GM23338 (cell line): ENCODE data around the gene FBL.
"Not testable (repeated sequence)": the region's sequence is repeated elsewhere in the genome, so short reads cannot be mapped to it uniquely, and the experiment has no call there.

Experiments used
- CTCF ChIP-seq, 2 experiments: fragments of 200-600 bp in 1 of 2; sonication (generic) in 1 of 2; conservative IDR thresholded peaks; 2 replicates each; pipeline versions ENCODE4 v1.5.1 to v1.6.1; 2016 to 2017; ENCODE audit warnings: antibody characterized with exemption in 2 of 2, low read depth in 2 of 2, mild to moderate bottlenecking in 2 of 2, moderate library complexity in 1 of 2
- ETS1 ChIP-seq: IDR thresholded peaks from 2 replicates; pipeline ENCODE4 v1.6.1; 2016; ENCODE audit warnings: antibody characterized with exemption
- EZH2 ChIP-seq: fragments of 200-600 bp; sonication (generic); IDR thresholded peaks from one replicate; pipeline ENCODE4 v1.8.0; 2017; ENCODE audit warnings: antibody characterized with exemption, mild to moderate bottlenecking, low read depth; ENCODE audit not compliant: unreplicated experiment
- EZH2phosphoT487 ChIP-seq: fragments of 200-600 bp; sonication (generic); IDR thresholded peaks from one replicate; pipeline ENCODE4 v1.8.1; 2018; ENCODE audit warnings: antibody characterized with exemption; ENCODE audit not compliant: unreplicated experiment
- POLR2AphosphoS5 ChIP-seq: IDR thresholded peaks from 2 replicates; pipeline ENCODE4 v1.6.1; 2016; ENCODE audit warnings: antibody characterized with exemption, low read depth
- REST ChIP-seq: IDR thresholded peaks from one replicate; pipeline ENCODE4 v1.6.1; 2018; ENCODE audit warnings: antibody characterized with exemption; ENCODE audit not compliant: unreplicated experiment

DNA sequence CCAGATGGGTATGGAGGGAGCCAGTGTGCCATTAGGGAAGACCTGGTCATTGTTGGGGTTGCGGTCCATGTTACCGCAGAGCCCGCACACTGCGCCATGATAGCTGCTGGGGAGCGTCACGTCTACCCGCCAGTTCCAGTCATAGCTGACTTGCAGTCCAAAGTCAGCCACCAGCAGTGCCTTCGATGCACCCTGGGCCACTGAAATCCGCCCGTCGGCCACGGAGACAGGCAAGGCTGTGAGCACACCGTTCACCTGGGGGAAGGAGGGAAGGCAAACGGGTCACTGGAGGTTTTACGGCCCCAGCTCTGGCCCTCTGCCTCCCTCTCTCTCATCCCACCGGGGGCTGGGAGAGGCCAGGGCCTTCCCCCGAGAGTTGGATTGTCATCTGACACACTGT is 31.8 kb upstream of the FBL start:
- not testable (repeated sequence) for TF ChIP-seq CTCF (conservative IDR thresholded peaks at IDR 0.05; ENCODE audit: low read depth in 2 of 2); POLR2AphosphoS5; ETS1; REST; EZH2; EZH2phosphoT487
